Smooth muscle cell (in vitro differentiated cells): ENCODE data around the gene ADAM8. TPM values are rescaled to one million over a fixed set of nuclear protein-coding genes. Genes with fewer than 3 reads are reported as not detected.
A peak's percentile ranks its signal among the peaks of the same experiment; 100 is the strongest.

Experiments used
- DNase-seq: peaks from one replicate; lab custom pipeline; 2025; ENCODE audit not compliant: unreplicated experiment; lab: John Stamatoyannopoulos, UW
- H2AFZ ChIP-seq: fragments of 200-600 bp; sonication (generic); 2 replicates; pipeline ENCODE4 v1.6.0; 2016; ENCODE audit warnings: antibody characterized with exemption, low read depth, mild to moderate bottlenecking
- H3F3A ChIP-seq: fragments of 200-600 bp; sonication (generic); 2 replicates; pipeline ENCODE4 v1.6.0; 2017; ENCODE audit warnings: antibody characterized with exemption, low read depth
- H3K27ac ChIP-seq: fragments of 200-600 bp; sonication (generic); 2 replicates; pipeline ENCODE4 v1.5.1; 2016; ENCODE audit warnings: low read depth, mild to moderate bottlenecking
- H3K27me3 ChIP-seq: fragments of 200-600 bp; sonication (generic); 2 replicates; pipeline ENCODE4 v1.6.1; 2016; ENCODE audit warnings: low read depth, mild to moderate bottlenecking
- H3K36me3 ChIP-seq: fragments of 200-600 bp; sonication (generic); 2 replicates; pipeline ENCODE4 v1.5.1; 2016; ENCODE audit warnings: low read depth
- H3K4me1 ChIP-seq: fragments of 200-600 bp; sonication (generic); 2 replicates; pipeline ENCODE4 v1.5.1; 2016; ENCODE audit warnings: low read depth
- H3K4me2 ChIP-seq: fragments of 200-600 bp; sonication (generic); 2 replicates; pipeline ENCODE4 v1.6.0; 2016; ENCODE audit warnings: mild to moderate bottlenecking
- H3K4me3 ChIP-seq: fragments of 200-600 bp; sonication (generic); 2 replicates; pipeline ENCODE4 v1.5.1; 2016; ENCODE audit warnings: mild to moderate bottlenecking
- H3K79me2 ChIP-seq: fragments of 200-600 bp; sonication (generic); 2 replicates; pipeline ENCODE4 v1.6.0; 2016; ENCODE audit warnings: low read depth, mild to moderate bottlenecking
- H3K9ac ChIP-seq: fragments of 200-600 bp; sonication (generic); 2 replicates; pipeline ENCODE4 v1.6.0; 2016; ENCODE audit warnings: low read depth
- H3K9me3 ChIP-seq: fragments of 200-600 bp; sonication (generic); replicated peaks from 2 replicates; pipeline ENCODE4 v1.5.1; 2016; ENCODE audit warnings: low read depth
- H4K20me1 ChIP-seq: fragments of 200-600 bp; sonication (generic); 2 replicates; pipeline ENCODE4 v1.6.0; 2016; ENCODE audit warnings: low read depth
- CTCF ChIP-seq: fragments of 200-600 bp; sonication (generic); IDR thresholded peaks from 2 replicates; pipeline ENCODE4 v1.5.1; 2017; ENCODE audit warnings: borderline replicate concordance, mild to moderate bottlenecking, antibody characterized with exemption; ENCODE audit not compliant: insufficient read depth, poor library complexity, severe bottlenecking
- WGBS: methylation state at CpG from one replicate; pipeline ENCODE4 v1.1.7; 2016; ENCODE audit warnings: low lambda C conversion rate; 5-methylcytosine and 5-hydroxymethylcytosine counted together
- polyA plus RNA-seq: library from polyadenylated mRNA; unstranded; fragments of >200 nt; fragmentation: Nextera tagmentation; extraction: Ambion mirVana; gene quantifications from 2 replicates; pipeline ENCODE4 v1.2.1, GENCODE V29; 2016
- total RNA-seq: library from RNA; depleted of rRNA; stranded (reverse); fragments of >200 nt; gene quantifications from 2 replicates; pipeline ENCODE4 v1.2.3, GENCODE V29; 2014

The ADAM8 gene
- 0.36 and 0.85 TPM in 2 replicates for total RNA-seq
- 0.70 and 0.96 TPM in 2 replicates for polyA plus RNA-seq

- Histone ChIP-seq H3K4me1 (peaks cover 12% of the 10 kb centered on the region), H3K27me3 (peaks cover 23% of the 10 kb centered on the region), H3K79me2 (no peaks in the 10 kb centered on the region), H3K9ac (no peak within 1 kb of the TSS), H3K27ac (peak within 1 kb of the TSS; percentile 68), H3F3A (peaks cover 4% of the 10 kb centered on the region), H2AFZ (no peak within 1 kb of the TSS), H3K36me3 (no peaks in the 10 kb centered on the region), H4K20me1 (peaks cover 14% of the 10 kb centered on the region), H3K4me2 (peak within 1 kb of the TSS; percentile 59), H3K4me3 (no peak within 1 kb of the TSS), H3K9me3 (no peaks in the 10 kb centered on the region)
- no peak for TF ChIP-seq CTCF
- 17% methylated on average over 42 of the region's 63 CpGs for WGBS
- DNase-seq, result no peak
Measured at GRCh38 chr10:133276435-133277201, at the start of gene ADAM8. Gene ADAM8 (minus strand): TSS chr10:133276868. CDS start chr10:133276817, 51 bp downstream.

DNA sequence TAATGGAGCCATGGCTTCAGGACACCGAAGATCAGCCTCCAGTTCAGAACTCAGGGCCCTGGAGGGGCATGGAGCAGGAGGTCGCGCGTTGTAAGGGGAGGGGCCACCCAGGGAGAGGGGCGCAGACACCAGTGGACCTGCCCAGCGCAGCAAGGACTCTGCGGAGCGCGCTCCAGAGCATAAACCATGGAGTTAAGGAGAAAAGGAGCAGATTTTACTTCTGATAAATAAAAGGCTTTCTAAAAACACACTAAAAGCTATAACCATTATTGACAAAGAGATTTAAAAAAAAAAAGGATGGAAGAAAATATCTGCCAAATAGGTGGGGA lies 49.5 kb upstream of the ADAM8 start:
- H3K27me3 ChIP-seq, result peaks cover 38% of the 10 kb centered on the region
- no peak for TF ChIP-seq CTCF
- no peaks in the 10 kb centered on the region for H3K36me3 ChIP-seq
- no peak overlapping the region for H3K9ac ChIP-seq
- H3K79me2 ChIP-seq, result no peaks in the 10 kb centered on the region
- peaks cover 12% of the 10 kb centered on the region for H3K4me1 ChIP-seq
- H3F3A ChIP-seq, result no peaks in the 10 kb centered on the region
- H4K20me1 ChIP-seq, result no peaks in the 10 kb centered on the region
- H3K4me2 ChIP-seq, result peak overlapping the region; percentile 98
- H3K27ac ChIP-seq, result no peak overlapping the region
- no peak for DNase-seq
- 43% methylated on average over 9 of the region's 9 CpGs for WGBS
- H3K4me3 ChIP-seq, result peak overlapping the region; percentile 60
- no peaks in the 10 kb centered on the region for H3K9me3 ChIP-seq
- peak overlapping the region; percentile 56 for H2AFZ ChIP-seq

GRCh38 chr10:133325440-133326222 lies 49.0 kb upstream of the ADAM8 start:
- no peak overlapping the region for H3K27ac ChIP-seq
- H3K36me3 ChIP-seq, result no peaks in the 10 kb centered on the region
- TF ChIP-seq CTCF, result no peak
- peak overlapping the region; percentile 56 for H2AFZ ChIP-seq
- H4K20me1 ChIP-seq, result no peaks in the 10 kb centered on the region
- no peak for DNase-seq
- H3K4me1 ChIP-seq, result peaks cover 12% of the 10 kb centered on the region
- WGBS, result 4% methylated on average over 57 of the region's 91 CpGs
- no peaks in the 10 kb centered on the region for H3K79me2 ChIP-seq
- no peaks in the 10 kb centered on the region for H3K9me3 ChIP-seq
- peak overlapping the region; percentile 60 for H3K4me3 ChIP-seq
- H3K9ac ChIP-seq, result peak overlapping the region; percentile 32
- peaks cover 33% of the 10 kb centered on the region for H3K27me3 ChIP-seq
- H3K4me2 ChIP-seq, result peak overlapping the region; percentile 98
- no peaks in the 10 kb centered on the region for H3F3A ChIP-seq
